ENCODE measurements around the gene TRPC4AP.
A peak's percentile ranks its signal among the peaks of the same experiment; 100 is the strongest.

The TRPC4AP gene

DNA sequence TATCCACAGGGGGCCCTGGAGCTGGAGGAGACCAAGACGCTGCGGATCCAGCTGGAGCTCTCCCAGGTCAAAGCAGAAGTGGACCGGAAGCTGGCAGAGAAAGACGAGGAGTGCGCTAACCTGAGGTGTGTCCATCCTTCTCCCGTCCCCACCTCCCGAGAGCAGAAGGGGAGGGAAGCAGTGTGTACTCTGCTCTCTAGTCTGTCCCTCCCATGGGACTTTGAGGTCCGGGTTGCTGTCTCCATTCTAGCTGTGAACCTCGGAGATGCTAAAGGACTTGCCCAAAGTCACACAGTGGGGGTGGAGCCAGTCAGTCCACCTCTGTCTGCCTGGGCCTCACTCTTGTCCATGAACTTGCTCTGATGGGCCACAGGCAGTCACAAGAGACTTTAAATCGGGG lies 92.8 kb downstream of the TRPC4AP start:
- DNase-seq: no peak

DNA sequence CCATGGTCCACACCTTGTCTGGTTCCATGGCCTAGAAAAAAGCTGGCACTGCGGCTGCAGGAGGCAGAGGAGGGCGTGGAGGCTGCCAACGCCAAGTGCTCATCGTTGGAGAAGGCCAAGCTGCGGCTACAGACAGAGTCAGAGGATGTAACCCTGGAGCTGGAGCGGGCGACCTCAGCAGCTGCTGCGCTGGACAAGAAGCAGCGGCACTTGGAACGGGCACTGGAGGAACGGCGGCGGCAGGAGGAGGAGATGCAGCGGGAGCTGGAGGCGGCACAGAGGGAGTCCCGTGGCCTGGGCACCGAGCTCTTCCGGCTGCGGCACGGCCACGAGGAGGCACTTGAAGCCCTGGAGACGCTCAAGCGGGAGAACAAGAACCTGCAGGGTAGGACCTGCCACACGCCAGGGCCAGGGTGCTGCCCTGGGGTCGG lies 93.6 kb downstream of the TRPC4AP start:
- DNase-seq: no peak

GRCh38 chr20:34998331-34998950 lies 94.2 kb downstream of the TRPC4AP start:
- no peak for DNase-seq

DNA sequence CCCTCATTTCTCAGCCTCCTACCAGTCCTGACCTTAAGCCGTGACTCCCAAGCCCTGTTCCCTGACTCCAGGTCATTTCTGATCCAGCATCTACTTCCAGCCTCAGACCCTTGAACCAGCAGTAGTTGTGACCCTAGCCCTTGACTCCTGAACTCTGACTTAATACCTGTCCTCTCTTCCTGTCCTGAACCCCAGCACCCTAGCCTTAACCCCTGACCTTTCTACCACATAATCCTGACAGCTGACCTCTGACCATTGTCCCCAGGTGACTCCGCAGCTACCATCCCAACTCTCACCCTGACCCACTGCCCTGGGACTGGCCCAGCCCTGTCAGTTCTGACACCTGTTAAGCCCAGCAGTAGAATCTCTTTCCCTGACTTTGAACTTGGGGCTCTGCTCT lies 94.8 kb downstream of the TRPC4AP start:
- no peak for DNase-seq

DNA sequence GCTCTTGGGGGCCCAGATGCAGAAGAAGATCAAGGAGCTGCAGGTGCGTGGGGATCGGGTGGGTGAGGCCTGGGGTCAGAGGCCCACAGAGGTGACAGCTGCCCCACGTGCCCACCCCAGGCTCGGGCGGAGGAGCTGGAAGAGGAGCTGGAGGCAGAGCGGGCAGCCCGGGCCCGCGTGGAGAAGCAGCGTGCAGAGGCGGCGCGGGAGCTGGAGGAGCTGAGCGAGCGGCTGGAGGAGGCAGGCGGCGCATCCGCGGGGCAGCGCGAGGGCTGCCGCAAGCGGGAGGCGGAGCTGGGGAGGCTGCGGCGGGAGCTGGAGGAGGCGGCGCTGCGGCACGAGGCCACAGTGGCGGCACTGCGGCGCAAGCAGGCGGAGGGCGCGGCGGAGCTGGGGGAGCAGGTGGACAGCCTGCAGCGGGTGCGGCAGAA lies 95.5 kb downstream of the TRPC4AP start:
- no peak for DNase-seq

GRCh38 chr20:34996243-34997028 lies 96.2 kb downstream of the TRPC4AP start:
- no peak for DNase-seq

DNA sequence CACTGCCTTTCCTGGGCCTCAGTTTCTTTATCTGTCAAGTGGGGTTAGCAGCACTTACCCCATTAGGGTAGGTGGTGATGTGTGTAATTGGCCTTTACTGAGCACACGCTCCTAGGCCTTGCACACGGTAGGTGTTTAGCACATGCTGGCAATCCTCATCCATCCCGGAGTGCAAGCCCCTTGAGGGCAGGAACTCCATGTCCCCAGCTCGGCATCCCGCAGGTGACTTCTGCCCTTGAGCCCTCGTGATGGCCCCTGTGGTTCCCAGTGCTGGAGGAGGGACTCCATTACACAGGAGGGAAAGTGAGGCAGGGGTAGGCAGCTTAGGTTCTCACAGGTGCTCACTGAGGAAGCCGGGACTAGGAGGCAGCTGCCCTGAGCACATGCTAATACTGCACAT lies 96.9 kb downstream of the TRPC4AP start:
- DNase-seq: no peak

DNA sequence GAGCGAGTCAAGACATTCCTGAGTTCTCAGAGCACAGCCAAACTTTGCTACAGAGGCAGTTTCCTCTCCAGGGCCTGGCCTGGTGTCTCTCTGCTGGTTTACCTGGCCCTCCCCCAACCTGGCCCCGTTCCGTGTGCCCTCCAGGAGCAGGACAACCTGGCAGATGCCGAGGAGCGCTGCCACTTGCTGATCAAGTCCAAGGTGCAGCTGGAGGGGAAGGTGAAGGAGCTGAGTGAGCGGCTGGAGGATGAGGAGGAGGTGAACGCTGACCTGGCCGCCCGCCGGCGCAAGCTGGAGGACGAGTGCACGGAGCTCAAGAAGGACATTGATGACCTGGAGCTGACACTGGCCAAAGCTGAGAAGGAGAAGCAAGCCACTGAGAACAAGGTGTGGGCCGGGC lies 97.4 kb downstream of the TRPC4AP start:
- no peak for DNase-seq

DNA sequence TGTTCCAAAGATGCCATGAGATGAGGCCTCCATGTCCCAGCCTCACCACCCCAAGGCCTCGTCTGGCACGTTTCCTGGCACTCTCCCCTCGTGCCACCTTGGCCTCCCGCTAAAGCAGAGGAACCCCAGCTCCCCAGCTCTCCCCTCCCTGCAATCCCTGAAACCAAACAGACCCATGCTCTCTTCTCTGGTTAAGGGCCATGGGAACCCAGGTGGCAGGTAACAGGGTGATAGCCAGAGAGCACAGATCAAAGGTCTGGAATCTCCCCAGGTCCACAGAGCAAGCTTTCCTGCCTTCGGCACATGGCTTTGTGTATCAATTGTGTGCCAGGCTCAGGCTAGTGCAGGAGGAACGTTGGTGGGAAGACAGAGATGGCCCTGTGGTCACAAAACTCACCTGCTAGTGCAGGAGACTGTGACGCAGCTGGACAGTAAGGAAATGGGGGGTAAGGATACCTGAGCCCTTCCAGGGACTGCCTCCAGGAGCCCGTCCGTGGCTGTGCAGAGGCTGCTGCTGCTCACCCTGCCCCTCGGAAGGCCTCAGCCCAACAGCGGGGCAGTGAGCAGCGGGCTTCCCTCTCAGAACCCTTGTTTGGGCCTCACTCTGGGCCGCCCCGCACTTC lies 98.0 kb downstream of the TRPC4AP start:
- no peak for DNase-seq

GRCh38 chr20:34993941-34994508 lies 98.6 kb downstream of the TRPC4AP start:
- DNase-seq: no peak

DNA sequence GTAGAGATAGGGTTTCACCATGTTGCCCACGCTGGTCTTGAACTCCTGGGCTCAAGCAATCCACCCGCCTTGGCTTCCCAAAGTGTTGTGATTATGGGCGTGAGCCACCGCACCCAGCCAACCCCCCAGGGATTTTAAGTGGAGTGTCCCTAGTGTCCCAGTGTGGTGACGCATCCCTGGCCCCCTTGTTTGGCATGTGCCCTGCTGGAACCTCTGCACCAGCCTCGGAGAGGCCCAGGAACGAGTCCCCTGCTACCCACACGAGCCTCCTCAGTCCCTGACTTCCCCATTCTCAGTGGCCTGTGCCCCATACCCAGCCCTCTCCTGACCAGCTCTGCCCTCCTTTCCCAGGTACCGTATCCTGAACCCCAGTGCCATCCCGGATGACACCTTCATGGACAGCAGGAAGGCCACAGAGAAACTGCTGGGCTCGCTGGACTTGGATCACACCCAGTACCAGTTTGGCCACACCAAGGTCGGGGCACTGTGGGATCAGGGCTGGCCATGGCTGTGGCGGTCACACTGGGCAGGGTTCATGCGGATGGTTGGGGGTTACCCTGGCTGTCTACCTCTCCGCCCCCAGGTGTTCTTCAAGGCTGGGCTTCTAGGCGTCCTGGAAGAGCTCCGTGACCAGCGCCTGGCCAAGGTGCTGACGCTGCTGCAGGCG lies 99.7 kb downstream of the TRPC4AP start:
- no peak for DNase-seq

DNA sequence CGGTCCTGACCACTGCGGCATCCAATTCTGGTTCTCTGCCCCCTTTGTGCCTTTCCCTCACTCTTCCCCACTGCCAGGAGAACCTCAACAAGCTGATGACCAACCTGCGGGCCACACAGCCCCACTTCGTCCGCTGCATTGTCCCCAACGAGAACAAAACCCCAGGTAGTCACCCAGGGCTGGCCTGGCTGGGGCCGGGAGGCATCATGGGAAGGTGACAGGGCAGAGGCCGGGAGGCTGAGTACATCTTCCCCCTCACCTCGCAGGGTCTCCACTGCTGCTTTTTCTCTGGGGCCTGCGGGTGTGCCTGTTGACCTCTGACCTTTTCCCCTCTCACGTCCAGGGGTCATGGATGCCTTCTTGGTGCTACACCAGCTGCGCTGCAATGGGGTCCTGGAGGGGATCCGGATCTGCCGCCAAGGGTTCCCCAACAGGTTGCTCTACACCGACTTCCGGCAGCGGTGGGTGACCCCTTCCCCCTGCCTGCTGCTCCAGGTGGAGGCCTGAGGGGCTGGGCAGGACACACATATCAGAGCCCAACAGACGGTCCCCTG lies 101.9 kb downstream of the TRPC4AP start:
- DNase-seq: no peak

- DNase-seq: no peak
Measured at GRCh38 chr20:34990231-34990630, 102.4 kb downstream of the TRPC4AP start.

GRCh38 chr20:34989670-34990069 lies 102.9 kb downstream of the TRPC4AP start:
- DNase-seq: no peak

DNA sequence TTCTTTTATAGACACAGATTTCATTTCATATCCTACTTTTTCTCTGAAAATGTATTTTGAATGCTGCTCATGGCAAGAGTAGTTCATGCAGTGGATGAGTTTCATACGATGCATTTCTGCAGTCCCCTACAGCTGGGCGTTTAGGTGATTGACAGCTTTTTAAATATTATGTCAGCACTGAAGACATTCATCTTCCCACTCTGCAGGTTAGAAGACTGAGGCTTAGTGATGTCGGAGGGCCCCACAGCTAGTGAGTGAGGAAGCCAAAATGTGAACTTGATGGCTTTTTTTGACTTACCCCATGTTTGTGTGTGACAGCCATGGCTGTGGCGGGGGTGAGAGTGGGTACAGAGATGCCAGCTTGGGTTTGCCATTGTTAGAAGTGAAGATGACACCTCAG lies 103.5 kb downstream of the TRPC4AP start:
- no peak for DNase-seq

DNA sequence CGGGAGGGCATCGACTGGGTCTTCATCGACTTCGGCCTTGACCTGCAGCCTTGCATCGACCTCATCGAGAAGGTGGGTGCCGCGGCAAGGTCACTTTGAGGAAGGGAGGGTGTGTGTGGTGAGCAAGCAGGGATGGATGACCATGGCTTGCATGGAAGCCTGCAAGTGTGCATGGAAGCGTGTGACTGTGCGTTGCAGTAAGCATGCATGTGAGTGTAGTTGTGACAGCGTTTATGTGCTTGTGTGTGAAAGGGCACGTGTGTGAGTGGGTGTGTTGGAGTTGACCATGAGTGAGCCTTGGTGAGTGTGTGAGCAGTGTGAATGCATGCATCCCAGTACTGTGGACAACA lies 104.4 kb downstream of the TRPC4AP start:
- peak in 1 of 3 experiments; percentile 17 for DNase-seq

DNA sequence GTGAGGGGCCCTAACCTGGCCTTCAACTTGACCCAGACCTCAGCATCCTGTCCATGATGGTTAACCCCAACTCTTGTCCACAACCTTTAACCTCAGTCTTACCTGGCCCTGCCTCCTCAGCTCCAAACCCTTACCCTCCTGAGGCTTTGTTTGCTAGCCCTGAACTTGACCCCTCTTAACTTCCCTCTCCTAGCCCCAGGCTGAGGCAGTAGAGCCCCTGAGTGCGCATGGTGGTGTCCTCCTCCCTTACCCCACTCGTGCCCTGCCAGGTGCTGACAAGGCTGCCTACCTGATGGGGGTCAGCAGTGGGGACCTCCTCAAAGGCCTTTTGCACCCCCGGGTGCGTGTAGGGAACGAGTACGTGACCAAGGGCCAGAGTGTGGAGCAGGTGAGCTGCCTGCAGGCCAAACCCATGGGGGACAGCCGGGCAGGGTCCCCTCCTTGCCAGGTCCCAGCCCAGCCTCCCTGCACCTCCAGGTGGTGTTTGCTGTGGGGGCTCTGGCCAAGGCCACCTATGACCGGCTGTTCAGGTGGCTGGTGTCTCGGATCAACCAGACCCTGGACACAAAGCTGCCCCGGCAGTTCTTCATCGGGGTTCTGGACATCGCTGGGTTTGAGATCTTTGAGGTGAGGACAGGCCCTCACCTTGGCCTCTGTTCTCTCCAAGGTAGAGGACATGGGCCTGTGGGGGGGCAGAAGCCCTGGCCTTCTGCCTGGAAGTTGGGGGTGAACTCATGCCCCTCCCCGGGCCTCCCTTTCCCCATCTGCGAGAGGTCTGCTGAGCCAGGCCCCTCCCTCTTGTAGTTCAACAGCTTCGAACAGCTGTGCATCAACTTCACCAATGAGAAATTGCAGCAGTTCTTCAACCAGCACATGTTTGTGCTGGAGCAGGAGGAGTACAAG lies 105.1 kb downstream of the TRPC4AP start:
- DNase-seq: no peak

DNA sequence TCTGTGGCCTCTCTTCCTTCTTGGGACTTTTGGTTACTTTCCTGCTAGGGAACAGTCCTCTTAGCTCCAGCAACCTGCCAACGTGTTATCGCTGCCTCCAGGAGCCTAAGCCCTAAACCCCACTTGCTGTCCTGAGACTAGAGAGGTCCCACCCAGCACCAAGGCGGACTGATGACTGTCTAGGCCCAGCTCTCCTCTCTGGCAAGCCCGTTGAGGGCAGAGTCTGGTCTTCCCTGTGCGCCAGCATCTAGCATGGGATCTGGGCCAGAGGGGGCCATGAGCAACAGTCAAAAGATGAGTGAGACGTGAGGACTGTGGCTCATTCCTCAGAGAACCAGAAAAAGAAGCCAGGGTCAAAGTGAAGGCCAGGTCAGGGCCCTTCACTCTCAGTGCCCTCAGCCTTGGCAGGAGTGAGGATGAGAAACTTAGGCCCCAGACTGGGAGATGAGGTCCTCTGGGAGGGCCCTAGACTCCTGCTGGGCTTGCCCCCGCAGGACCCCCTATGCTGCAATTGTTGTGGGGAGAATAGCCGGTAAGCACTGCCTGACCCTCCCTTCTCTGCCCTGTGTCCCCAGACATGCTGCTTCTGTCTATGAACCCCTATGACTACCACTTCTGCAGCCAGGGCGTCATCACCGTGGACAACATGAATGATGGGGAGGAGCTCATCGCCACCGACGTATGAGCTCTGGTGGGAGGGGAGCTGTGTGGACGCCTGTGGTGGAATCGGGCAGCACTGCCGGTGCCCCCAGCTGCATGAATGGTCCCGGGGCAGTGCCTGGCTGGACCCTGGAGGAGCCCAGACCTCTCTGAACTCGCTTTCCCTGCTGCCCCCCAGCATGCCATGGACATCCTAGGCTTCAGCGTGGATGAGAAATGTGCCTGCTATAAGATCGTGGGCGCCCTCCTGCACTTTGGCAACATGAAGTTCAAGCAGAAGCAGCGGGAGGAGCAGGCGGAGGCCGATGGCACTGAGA lies 106.0 kb downstream of the TRPC4AP start:
- DNase-seq: peak in 1 of 3 experiments; percentile 34

DNA sequence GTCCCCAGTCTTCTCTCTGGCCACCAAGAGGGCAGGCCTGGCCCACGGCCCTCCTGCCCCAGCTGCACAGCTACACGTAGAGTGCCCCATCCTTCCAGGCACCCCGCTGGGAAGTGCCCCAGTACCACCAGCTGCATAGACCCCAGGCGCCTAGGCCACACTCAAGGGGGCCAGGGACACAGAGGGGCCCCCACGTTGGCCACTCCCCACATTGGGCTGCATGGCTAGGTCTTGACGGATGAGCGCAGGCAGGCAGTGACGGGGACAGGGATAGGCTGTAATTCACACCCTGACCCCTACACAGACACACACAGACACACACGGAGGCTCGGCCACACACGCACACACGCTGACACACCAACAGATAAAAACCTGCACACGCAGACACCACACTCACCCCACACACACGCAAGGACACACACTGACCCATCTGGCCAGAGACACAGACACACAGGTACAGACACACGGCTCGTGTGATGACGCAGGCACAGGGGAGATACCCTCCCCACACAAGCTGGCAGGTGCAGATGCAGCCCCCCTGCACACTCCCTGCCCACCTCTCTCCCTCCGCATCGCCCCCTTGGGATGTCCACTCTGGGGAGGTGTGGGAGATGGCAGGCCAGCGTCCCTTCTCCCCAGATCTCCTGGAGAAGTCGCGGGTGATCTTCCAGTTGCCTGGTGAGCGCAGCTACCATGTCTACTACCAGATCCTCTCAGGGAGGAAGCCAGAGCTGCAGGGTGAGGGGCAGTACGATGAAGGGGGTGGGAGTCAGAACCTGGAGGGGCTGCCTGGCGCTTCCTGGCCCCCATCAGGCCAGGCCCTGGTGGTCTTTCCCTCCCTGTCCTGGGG lies 106.9 kb downstream of the TRPC4AP start:
- no peak for DNase-seq

All from NCI-H1417 (cell line).